K562 treated with DMSO at 1 percent for 4 hours (cell line): ENCODE data around the gene GFI1B. TPM values are rescaled to one million over a fixed set of nuclear protein-coding genes. Genes with fewer than 3 reads are reported as not detected.

Source experiments
- total RNA-seq: library from RNA; unstranded; fragments of 300-600 nt; gene quantifications from 2 replicates; pipeline ENCODE4 v1.2.3, GENCODE V29; 2022; ENCODE audit not compliant: insufficient read depth

The GFI1B gene
- 30.2 and 48.2 TPM in 2 replicates for total RNA-seq

GRCh38 chr9:132978451-132979131 is at the start of gene GFI1B:
Gene GFI1B (plus strand): TSS chr9:132978694. CDS start chr9:132986679, 7,985 bp downstream.

GRCh38 chr9:132944294-132945185 is 34.0 kb upstream of the GFI1B start, which contains the start of gene TSC1:
Gene TSC1 (minus strand): TSS chr9:132944616. CDS start chr9:132928872, 15,744 bp downstream.

GRCh38 chr9:133030317-133031129 is 52.0 kb downstream of the GFI1B start, which contains the start of gene GTF3C5:
Gene GTF3C5 (plus strand): TSS chr9:133030997. CDS start chr9:133031012, 15 bp downstream.

Other genes with a start within 250 kb of the GFI1B start
- gene AK8, start 100.4 kb upstream of the GFI1B start, total RNA-seq = not detected in 2 replicates
- gene SPACA9, start 99.8 kb upstream of the GFI1B start, total RNA-seq = 0.63 and 1.5 TPM in 2 replicates
- gene TSC1, start 34.1 kb upstream of the GFI1B start, total RNA-seq = 15.6 and 16.5 TPM in 2 replicates
- 77.0 and 86.9 TPM in 2 replicates for gene GTF3C5, start 52.3 kb downstream of the GFI1B start, total RNA-seq
- gene CEL, start 83.3 kb downstream of the GFI1B start, total RNA-seq = 2.3 and 2.7 TPM in 2 replicates
- gene RALGDS, start 142.5 kb downstream of the GFI1B start, total RNA-seq = 23.3 and 30.9 TPM in 2 replicates
- gene GBGT1, start 185.2 kb downstream of the GFI1B start, total RNA-seq = 20.5 and 26.7 TPM in 2 replicates
- gene OBP2B, start 230.6 kb downstream of the GFI1B start, total RNA-seq = not detected in 2 replicates